Muscle layer of colon (tissue), 2 donors: ENCODE data around the gene C2orf69.
A peak's percentile ranks its signal among the peaks of the same experiment; 100 is the strongest.
"Not testable (repeated sequence)": the region's sequence is repeated elsewhere in the genome, so short reads cannot be mapped to it uniquely, and the experiment has no call there.

ENCODE experiments used
- H3K27ac ChIP-seq: one replicate; pipeline ENCODE4 v1.7.0; 2013; ENCODE audit warnings: low read depth, mild to moderate bottlenecking, low read length, moderate library complexity
- H3K27me3 ChIP-seq, 2 donors: one replicate each; pipeline ENCODE4 v1.7.0; 2013; ENCODE audit warnings: low read length in 2 of 2, mild to moderate bottlenecking in 2 of 2; ENCODE audit not compliant: insufficient read depth in 2 of 2, control insufficient read depth in 1 of 2
- H3K36me3 ChIP-seq: one replicate; pipeline ENCODE4 v1.7.0; 2013; ENCODE audit warnings: mild to moderate bottlenecking, low read length; ENCODE audit not compliant: insufficient read depth
- H3K4me1 ChIP-seq: one replicate; pipeline ENCODE4 v1.7.0; 2013; ENCODE audit warnings: mild to moderate bottlenecking, low read length; ENCODE audit not compliant: insufficient read depth
- H3K4me3 ChIP-seq, 2 donors: one replicate each; pipeline ENCODE4 v1.7.0; 2013; ENCODE audit warnings: low read length in 2 of 2, low read depth in 1 of 2, mild to moderate bottlenecking in 1 of 2, moderate library complexity in 1 of 2
- H3K9ac ChIP-seq: one replicate; pipeline ENCODE4 v1.7.0; 2013; ENCODE audit warnings: low read length
- H3K9me3 ChIP-seq: one replicate; pipeline ENCODE4 v1.7.0; 2013; ENCODE audit warnings: mild to moderate bottlenecking, low read length
- donor health status: abdominal sarcoma.
- donor health status: Adenocarcinoma of cecum.

Gene C2orf69

GRCh38 chr2:199895406-199895805, 15.7 kb upstream of the C2orf69 start:
- Histone ChIP-seq H3K9me3 (no peaks in the 10 kb centered on the region), H3K9ac (no peak overlapping the region), H3K27ac (no peak overlapping the region), H3K27me3 (no peaks in the 10 kb centered on the region), H3K4me1 (no peaks in the 10 kb centered on the region), H3K4me3 (no peak overlapping the region), H3K36me3 (no peaks in the 10 kb centered on the region)

GRCh38 chr2:199896617-199897016, 14.5 kb upstream of the C2orf69 start:
- Histone ChIP-seq H3K9ac (no peak overlapping the region), H3K4me3 (no peak overlapping the region), H3K27ac (no peak overlapping the region), H3K9me3 (no peaks in the 10 kb centered on the region), H3K4me1 (no peaks in the 10 kb centered on the region), H3K27me3 (no peaks in the 10 kb centered on the region), H3K36me3 (no peaks in the 10 kb centered on the region)

DNA sequence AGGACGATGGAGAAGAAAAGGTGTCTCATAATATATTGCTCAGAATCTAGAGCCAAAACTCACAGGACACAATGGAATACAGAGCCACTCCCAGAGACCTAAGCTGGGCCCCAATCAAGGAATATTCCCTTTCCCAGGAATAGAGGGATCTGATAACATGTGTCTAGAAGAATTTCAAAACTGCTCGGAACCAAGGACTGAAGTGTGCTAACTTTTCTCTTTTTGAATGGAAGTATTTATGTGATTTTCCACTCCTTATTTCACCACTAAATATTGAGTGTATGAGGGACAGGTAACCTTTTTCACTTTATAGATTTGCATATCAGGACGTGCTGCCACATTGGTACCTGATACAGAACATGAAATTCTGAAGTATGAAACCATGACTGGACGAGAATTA, 9.2 kb upstream of the C2orf69 start:
- no peaks in the 10 kb centered on the region for H3K4me1 ChIP-seq
- no peaks in the 10 kb centered on the region for H3K27me3 ChIP-seq
- H3K36me3 ChIP-seq, result no peaks in the 10 kb centered on the region
- H3K9ac ChIP-seq, result no peak overlapping the region
- no peak overlapping the region for H3K27ac ChIP-seq
- no peak overlapping the region for H3K4me3 ChIP-seq
- no peaks in the 10 kb centered on the region for H3K9me3 ChIP-seq

GRCh38 chr2:199902486-199903110, 8.5 kb upstream of the C2orf69 start:
- Histone ChIP-seq H3K9ac (no peak overlapping the region), H3K9me3 (no peaks in the 10 kb centered on the region), H3K36me3 (no peaks in the 10 kb centered on the region), H3K4me3 (no peak overlapping the region), H3K27me3 (no peaks in the 10 kb centered on the region), H3K4me1 (no peaks in the 10 kb centered on the region), H3K27ac (no peak overlapping the region)

DNA sequence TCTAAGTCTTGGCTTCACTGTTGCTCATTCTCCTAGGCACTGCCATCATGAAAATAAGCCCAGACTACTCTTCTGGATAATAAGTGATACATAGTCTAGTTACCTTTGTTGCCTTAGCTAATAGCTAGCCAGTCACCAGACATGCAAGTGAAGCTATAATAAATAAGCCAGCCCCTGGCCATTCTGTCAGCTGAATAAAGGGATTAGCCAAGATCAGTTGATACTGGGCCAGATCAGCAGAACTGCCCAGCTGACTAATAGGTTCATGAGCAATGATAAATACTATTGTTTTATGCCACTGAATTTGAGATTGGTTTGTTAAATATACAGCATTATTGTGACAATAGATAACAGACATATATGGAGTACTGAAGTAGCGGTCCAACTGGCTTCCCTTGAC, 8.0 kb upstream of the C2orf69 start:
- H3K9me3 ChIP-seq, result no peaks in the 10 kb centered on the region
- no peak overlapping the region for H3K9ac ChIP-seq
- no peaks in the 10 kb centered on the region for H3K4me1 ChIP-seq
- no peaks in the 10 kb centered on the region for H3K27me3 ChIP-seq
- no peak overlapping the region for H3K4me3 ChIP-seq
- H3K27ac ChIP-seq, result no peak overlapping the region
- no peaks in the 10 kb centered on the region for H3K36me3 ChIP-seq

DNA sequence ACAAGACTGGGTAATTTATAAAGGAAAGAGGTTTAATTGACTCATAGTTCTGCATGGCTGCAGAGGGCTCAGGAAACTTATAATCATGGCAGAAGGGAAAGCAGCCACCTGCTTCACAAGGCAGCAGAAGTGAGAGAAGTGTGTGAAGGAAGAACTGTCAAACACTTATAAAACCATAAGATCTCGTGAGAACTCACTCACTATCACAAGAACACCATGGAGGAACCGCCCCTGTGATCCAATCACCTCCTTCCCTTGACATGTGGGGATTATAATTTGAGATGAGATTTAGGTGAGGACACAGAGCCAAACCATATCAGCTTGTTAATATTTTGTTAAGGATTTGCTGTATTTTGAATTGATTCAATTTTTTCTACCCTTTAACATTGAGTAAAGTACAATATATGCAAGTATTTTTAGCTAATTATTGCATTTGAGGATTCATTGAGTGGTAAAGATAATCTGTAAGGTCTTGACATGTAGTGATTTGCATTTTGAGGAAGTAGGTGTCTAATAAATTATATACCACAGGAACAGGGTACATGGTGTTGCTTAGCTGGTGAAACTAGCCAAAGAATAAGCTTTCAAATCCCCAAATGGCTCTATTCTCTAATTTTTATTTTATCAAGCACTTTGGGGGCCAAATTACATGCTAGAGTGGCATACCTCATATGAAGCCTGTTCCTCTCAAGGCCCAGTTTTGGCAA, 3.9 kb upstream of the C2orf69 start:
- Histone ChIP-seq H3K27me3 (no peaks in the 10 kb centered on the region), H3K4me1 (peaks cover 5% of the 10 kb centered on the region), H3K9ac (no peak overlapping the region), H3K36me3 (no peaks in the 10 kb centered on the region), H3K9me3 (no peaks in the 10 kb centered on the region), H3K4me3 (no peak overlapping the region), H3K27ac (no peak overlapping the region)

- Histone ChIP-seq H3K9ac (no peak overlapping the region), H3K27me3 (no peaks in the 10 kb centered on the region), H3K4me1 (peaks cover 17% of the 10 kb centered on the region), H3K4me3 (peak overlapping the region; percentile 88 to 98), H3K9me3 (no peaks in the 10 kb centered on the region), H3K36me3 (no peaks in the 10 kb centered on the region), H3K27ac (no peak overlapping the region)
Measured at GRCh38 chr2:199910338-199911051, 598 bp upstream of the C2orf69 start.

DNA sequence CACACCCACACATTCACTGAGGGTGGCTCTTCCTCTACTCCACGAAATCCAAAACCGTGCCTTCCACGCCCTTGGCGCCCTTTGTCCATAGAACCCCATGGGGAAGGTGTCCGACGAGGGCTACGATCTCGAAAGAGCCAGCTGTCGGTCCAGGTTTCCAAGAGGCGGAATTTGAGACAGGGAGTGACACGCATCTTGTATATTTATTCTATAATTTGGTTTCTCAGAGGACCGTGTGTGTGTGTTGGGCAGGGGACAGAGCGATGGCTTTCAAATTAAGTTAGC, 726 bp downstream of the C2orf69 start:
- Histone ChIP-seq H3K36me3 (no peaks in the 10 kb centered on the region), H3K27me3 (no peaks in the 10 kb centered on the region), H3K9me3 (no peaks in the 10 kb centered on the region), H3K4me3 (peak overlapping the region; percentile 88 to 98), H3K4me1 (peaks cover 17% of the 10 kb centered on the region), H3K27ac (peak overlapping the region; percentile 94), H3K9ac (peak overlapping the region; percentile 96)

GRCh38 chr2:199912553-199913114, 1.5 kb downstream of the C2orf69 start:
- H3K4me3 ChIP-seq, result peak overlapping the region in 1 of 2 donors; percentile 98
- H3K4me1 ChIP-seq, result peaks cover 17% of the 10 kb centered on the region
- not testable (repeated sequence) for H3K36me3 ChIP-seq, H3K9me3 ChIP-seq, H3K9ac ChIP-seq, H3K27me3 ChIP-seq
- peak overlapping the region; percentile 94 for H3K27ac ChIP-seq

GRCh38 chr2:199914372-199914958, 3.4 kb downstream of the C2orf69 start:
- Histone ChIP-seq H3K27me3 (no peaks in the 10 kb centered on the region), H3K27ac (no peak overlapping the region), H3K9me3 (no peaks in the 10 kb centered on the region), H3K4me1 (peaks cover 17% of the 10 kb centered on the region), H3K9ac (no peak overlapping the region), H3K36me3 (no peaks in the 10 kb centered on the region), H3K4me3 (no peak overlapping the region)

DNA sequence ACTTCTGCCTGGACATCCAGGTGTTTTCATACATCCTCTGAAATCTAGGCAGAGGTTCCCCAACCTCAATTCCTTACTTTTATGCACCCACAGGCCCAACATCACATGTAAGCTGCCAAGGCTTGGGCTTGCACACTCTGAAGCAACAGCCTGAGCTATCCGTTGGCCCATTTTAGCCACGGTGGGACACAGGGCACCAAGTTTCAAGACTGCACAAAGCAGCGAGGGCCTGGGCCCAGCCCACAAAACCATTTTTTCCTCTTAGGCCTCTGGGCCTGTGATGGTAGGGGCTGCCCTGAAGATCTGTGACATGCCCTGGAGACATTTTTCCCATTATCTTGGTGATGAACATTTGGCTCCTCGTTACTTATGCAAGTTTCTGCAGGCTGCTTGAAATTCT, 5.9 kb downstream of the C2orf69 start:
- Histone ChIP-seq H3K4me1 (peaks cover 12% of the 10 kb centered on the region), H3K36me3 (peaks cover 4% of the 10 kb centered on the region), H3K9ac (no peak overlapping the region), H3K9me3 (no peaks in the 10 kb centered on the region), H3K4me3 (no peak overlapping the region), H3K27me3 (no peaks in the 10 kb centered on the region), H3K27ac (no peak overlapping the region)
